Skin of body (tissue), 2 donors: ENCODE results near the gene HBB. TPM values are rescaled to one million over a fixed set of nuclear protein-coding genes. Genes with fewer than 3 reads are reported as not detected.
"Not testable (repeated sequence)": the region's sequence is repeated elsewhere in the genome, so short reads cannot be mapped to it uniquely, and the experiment has no call there.

Source experiments
- DNase-seq: peaks from one replicate; lab custom pipeline; 2025; lab: John Stamatoyannopoulos, UW
- total RNA-seq: library from RNA; depleted of rRNA; stranded (reverse); fragments of >200 nt; gene quantifications from one replicate; pipeline ENCODE4 v1.2.3, GENCODE V29; 2014

Gene HBB
- total RNA-seq: 2,108 TPM

DNA sequence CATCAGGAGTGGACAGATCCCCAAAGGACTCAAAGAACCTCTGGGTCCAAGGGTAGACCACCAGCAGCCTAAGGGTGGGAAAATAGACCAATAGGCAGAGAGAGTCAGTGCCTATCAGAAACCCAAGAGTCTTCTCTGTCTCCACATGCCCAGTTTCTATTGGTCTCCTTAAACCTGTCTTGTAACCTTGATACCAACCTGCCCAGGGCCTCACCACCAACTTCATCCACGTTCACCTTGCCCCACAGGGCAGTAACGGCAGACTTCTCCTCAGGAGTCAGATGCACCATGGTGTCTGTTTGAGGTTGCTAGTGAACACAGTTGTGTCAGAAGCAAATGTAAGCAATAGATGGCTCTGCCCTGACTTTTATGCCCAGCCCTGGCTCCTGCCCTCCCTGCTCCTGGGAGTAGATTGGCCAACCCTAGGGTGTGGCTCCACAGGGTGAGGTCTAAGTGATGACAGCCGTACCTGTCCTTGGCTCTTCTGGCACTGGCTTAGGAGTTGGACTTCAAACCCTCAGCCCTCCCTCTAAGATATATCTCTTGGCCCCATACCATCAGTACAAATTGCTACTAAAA lies at the start of gene HBB:
TSS of gene HBB (minus strand) at position 340 of the 579 bp plus-strand sequence. CDS start at position 290, 50 bp downstream.
- DNase-seq: no peak

GRCh38 chr11:5275369-5276110 lies 48.7 kb upstream of the HBB start:
- no peak for DNase-seq

GRCh38 chr11:5274395-5274794 lies 47.5 kb upstream of the HBB start:
- no peak for DNase-seq

- no peak for DNase-seq
Observed at GRCh38 chr11:5272395-5273017, 45.6 kb upstream of the HBB start.

DNA sequence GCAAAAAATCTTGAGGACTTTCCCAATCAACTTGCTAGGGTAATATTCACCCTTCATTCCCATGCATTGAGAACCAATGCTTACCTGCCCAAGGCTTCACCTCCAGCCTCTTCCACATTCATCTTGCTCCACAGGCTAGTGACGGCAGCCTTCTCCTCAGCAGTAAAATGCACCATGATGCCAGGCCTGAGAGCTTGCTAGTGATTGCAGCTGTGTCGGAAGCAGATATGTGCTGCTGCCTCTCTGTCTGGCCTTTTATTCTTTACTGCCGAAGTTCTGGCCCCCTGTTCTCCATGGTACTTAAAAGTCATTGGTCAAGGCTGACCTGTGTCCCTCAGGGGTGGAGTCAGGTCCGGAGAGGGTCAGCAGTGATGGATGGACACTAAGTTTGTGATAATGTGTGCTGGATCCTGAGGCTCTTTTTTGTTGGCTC lies 42.9 kb upstream of the HBB start, which contains the start of gene HBE1:
TSS of gene HBE1 (minus strand) at position 231 of the 433 bp plus-strand sequence. CDS start at position 176, 55 bp downstream.
- DNase-seq: no peak

- DNase-seq: no peak
Observed at GRCh38 chr11:5267033-5267563, 40.2 kb upstream of the HBB start.

- DNase-seq: no peak
Observed at GRCh38 chr11:5266609-5267008, 39.7 kb upstream of the HBB start.

GRCh38 chr11:5265832-5266231 lies 39.0 kb upstream of the HBB start:
- no peak for DNase-seq

DNA sequence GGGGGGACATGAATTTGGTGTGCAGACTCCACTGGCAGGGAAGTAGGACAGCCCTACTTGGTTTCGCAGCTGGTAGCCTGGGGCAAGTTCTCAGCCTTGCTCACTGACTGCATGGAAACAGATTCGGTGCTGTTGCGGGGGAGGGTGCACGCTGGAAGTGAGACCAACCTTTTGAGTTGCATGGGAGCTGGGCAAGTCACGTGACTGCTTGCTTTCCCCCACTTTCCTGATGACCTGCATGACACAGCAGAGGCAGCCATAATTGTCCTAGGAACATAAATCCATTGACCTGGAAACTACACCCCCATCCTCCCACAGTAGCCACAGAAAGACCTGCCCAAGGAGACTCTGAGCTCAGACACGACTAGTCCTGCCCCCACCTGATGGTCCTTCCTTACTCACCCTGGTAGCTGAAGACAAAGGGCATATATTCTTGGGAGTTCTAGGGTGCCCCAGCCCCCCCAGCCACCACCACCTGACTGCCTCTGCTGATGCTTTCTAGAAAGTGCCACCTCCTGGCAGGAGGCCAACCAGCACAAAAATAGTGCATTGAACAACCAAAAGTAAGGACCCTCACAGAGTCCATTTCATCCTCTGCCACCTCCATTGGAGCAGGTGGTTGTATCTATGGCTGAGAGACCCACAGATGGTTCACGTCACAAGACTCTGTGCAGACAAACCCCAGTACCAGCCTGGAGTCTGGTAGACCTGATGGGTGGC lies 31.8 kb upstream of the HBB start:
- DNase-seq: no peak

- no peak for DNase-seq
Observed at GRCh38 chr11:5257296-5257695, 30.4 kb upstream of the HBB start.

DNA sequence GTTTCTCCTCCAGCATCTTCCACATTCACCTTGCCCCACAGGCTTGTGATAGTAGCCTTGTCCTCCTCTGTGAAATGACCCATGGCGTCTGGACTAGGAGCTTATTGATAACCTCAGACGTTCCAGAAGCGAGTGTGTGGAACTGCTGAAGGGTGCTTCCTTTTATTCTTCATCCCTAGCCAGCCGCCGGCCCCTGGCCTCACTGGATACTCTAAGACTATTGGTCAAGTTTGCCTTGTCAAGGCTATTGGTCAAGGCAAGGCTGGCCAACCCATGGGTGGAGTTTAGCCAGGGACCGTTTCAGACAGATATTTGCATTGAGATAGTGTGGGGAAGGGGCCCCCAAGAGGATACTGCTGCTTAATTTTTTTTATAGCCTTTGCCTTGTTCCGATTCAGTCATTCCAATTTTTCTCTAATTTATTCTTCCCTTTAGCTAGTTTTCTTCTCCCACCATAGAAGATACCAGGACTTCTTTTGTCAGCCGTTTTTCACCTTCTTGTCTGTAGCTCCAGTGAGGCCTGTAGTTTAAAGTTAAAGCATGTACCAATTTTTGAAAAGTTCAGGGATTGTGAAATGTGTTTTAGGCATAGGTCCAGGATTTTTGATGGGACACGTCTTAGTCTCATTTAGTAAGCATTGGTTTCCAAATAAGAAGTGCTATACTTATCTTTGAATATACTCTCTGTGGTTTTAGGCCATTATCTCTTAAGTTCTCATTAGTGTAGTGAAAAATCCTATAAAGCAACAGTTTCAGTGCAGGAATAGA lies 28.0 kb upstream of the HBB start, which contains the start of gene HBG2:
TSS of gene HBG2 (minus strand) at position 136 of the 768 bp plus-strand sequence. CDS start at position 83, 53 bp downstream.
- DNase-seq: not testable (repeated sequence)

GRCh38 chr11:5254023-5254422 lies 27.2 kb upstream of the HBB start:
- not testable (repeated sequence) for DNase-seq

DNA sequence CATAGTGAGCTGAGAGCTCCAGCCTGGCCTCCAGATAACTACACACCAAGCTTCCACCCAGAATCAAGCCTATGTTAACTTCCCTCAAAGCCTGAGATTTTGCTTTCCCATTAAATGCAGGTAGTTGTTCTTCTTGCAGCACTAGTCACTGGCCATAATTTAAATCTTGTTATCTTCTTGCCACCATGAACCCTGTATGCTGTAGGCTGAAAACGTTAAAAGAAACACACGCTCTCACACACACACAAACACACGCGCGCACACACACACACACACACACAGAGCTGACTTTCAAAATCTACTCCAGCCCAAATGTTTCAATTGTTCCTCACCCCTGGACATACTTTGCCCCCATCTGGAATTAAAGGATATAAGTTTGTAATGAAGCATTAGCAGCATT lies 26.6 kb upstream of the HBB start:
- not testable (repeated sequence) for DNase-seq

DNA sequence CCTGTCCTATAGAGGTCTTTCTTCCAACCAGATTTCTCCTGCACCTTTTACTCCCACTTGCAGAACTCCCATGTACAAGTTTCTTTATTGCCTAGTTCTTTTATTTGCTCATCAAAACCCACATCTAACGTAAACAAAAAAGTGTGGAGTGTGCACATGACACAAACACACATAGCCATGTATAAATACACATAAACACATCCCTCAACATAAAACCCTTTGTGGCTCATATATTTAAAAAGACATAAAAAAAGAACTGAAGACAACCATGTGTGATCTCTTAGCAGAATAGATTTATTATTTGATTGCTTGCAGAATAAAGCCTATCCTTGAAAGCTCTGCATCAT lies 26.0 kb upstream of the HBB start:
- DNase-seq: no peak

DNA sequence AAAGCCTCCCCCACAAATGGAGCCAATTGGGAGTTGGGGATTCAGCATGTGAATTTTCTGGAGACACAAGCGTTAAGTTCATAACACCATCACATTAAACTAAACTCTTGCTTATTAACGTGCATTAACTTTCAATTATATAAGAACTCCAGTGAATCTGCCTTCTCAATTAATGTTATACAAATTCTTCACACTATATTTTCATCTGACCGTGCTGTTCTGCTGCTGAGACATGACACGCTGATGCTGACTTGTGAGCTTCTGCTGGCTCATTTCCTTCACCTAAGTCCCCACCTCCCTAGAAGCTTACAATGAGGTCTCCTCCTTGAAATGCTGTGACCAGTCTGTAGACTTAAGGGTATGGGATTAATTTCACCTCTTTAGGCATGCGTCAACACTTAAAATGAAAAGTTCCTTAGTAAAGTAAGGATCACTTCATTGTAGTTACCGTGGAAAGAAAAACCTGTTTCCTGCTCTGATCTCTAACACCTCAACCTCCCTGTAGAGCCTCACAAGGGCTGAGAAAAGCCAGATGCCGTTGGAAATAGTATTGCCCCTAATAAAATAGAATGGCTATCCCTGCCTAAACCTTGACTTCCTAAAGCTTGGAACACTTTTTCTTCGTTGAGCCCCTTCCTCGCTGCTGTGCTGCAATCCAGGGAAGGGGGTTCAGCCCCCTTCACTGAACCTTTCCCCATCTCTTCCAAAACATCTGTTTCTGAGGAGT lies 25.5 kb upstream of the HBB start:
- no peak for DNase-seq

DNA sequence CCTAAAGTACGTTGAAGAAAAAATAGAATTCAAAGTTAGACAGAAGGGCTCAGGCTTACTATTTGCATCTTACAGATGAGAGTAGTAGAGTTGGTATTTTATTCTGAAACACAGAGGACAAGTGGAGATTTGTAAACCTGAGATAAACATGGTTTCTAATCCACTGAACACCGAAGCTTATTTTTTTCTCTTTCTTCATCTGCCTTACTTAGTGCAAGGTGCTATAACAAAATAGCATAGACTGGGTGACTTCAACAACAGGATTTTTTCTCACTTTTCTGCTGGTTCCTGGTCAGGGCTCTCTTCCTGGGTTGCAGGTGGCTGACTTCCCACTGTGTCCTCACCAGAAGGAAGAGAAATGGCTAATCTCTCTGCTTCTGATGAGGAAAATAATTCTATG lies 24.9 kb upstream of the HBB start:
- DNase-seq: no peak

DNA sequence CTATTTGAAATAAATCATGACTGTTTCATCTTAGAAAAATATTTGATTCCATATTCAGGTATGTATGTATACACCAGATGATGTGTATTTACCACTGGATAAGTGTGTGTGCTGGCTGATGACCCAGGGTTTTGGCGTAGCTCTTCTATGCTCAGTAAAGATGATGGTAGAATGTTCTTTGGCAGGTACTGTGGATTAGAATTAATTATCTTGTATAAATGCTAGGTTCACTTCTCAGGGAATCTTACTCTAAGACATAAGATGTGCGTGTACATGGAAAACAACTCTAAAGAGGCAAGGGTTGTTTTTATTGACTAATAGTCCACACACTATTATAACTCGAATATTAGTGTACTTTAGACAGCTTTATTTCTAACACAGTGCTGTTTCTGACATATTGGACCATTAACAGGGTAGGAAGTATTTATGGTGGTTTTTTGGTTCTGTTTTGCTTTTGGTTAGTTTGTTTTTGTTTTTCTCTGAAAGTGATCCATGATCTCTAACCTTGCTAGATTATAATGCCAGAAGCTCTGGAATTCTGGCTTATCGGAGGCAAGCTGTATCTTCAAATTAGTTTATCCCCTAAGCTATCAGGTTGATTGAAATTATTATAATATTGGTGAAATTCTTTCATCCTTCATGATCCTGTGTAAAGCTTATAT lies 23.8 kb upstream of the HBB start:
- no peak for DNase-seq

DNA sequence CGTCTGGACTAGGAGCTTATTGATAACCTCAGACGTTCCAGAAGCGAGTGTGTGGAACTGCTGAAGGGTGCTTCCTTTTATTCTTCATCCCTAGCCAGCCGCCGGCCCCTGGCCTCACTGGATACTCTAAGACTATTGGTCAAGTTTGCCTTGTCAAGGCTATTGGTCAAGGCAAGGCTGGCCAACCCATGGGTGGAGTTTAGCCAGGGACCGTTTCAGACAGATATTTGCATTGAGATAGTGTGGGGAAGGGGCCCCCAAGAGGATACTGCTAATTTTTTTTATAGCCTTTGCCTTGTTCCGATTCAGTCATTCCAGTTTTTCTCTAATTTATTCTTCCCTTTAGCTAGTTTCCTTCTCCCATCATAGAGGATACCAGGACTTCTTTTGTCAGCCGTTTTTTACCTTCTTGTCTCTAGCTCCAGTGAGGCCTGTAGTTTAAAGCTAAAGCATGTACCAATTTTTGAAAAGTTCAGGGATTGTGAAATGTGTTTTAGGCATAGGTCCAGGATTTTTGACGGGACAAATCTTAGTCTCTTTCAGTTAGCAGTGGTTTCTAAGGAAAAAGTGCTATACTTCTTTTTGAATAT lies 23.0 kb upstream of the HBB start, which contains the start of gene HBG1:
TSS of gene HBG1 (minus strand) at position 51 of the 590 bp plus-strand sequence. CDS start 53 bp downstream, outside the sequence.
- not testable (repeated sequence) for DNase-seq

- DNase-seq: not testable (repeated sequence)
Observed at GRCh38 chr11:5248498-5248897, 21.6 kb upstream of the HBB start.
